ENCODE data around the gene URM1. TPM values are rescaled to one million over a fixed set of nuclear protein-coding genes. Genes with fewer than 3 reads are reported as not detected.

Gene URM1
- total RNA-seq, 4 donors from 2014 or later, result 30.2 to 37.6 (median 34.0) TPM

DNA sequence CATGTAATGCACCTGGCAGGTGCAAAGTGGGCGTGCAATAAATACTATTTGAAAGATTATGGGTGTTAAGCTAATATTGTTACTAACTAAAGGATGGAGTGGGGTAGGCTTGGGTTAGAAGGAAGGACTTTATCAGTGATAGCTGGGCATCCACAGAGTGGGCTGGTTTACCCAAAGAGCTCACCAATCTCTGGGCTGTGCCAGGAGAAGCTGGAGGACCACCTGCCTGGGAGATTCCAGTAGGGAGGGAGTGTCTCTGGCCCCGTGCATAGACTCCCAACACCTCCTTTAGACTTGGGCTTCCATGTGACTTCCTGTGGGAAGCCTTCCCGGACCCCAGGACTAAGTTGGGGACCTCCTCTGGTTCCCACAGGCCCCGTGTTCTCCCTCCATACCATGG lies 5.6 kb upstream of the URM1 start:
- no peak for TF ChIP-seq POLR2AphosphoS5 (IDR thresholded peaks at IDR 0.05)
- Histone ChIP-seq H3K4me3 (peak overlapping the region; percentile 37), H3K4me1 (peaks cover 33% of the 10 kb centered on the region), H3K36me3 (peaks cover under 1% of the 10 kb centered on the region), H3K27me3 (no peaks in the 10 kb centered on the region), H3K9me3 (no peaks in the 10 kb centered on the region), H3K27ac (no peak overlapping the region)
- DNase-seq (ENCODE audit: low spot score in 2 of 2), result no peak
- 81% methylated on average over 2 of the region's 4 CpGs for WGBS

GRCh38 chr9:128369024-128369706 lies 2.0 kb upstream of the URM1 start:
- no peak overlapping the region for H3K4me3 ChIP-seq
- H3K9me3 ChIP-seq, result no peaks in the 10 kb centered on the region
- H3K4me1 ChIP-seq, result peaks cover 44% of the 10 kb centered on the region
- H3K36me3 ChIP-seq, result peaks cover 2% of the 10 kb centered on the region
- no peak for DNase-seq (ENCODE audit: low spot score in 2 of 2)
- 89% methylated on average over 9 of the region's 9 CpGs for WGBS
- no peak for TF ChIP-seq EP300 (IDR thresholded peaks at IDR 0.05)
- no peak for TF ChIP-seq POLR2AphosphoS5 (IDR thresholded peaks at IDR 0.05)
- TF ChIP-seq CTCF (IDR thresholded peaks at IDR 0.05), result no peak
- TF ChIP-seq POLR2A (IDR thresholded peaks at IDR 0.05), result no peak
- H3K27ac ChIP-seq, result no peak overlapping the region
- no peaks in the 10 kb centered on the region for H3K27me3 ChIP-seq

DNA sequence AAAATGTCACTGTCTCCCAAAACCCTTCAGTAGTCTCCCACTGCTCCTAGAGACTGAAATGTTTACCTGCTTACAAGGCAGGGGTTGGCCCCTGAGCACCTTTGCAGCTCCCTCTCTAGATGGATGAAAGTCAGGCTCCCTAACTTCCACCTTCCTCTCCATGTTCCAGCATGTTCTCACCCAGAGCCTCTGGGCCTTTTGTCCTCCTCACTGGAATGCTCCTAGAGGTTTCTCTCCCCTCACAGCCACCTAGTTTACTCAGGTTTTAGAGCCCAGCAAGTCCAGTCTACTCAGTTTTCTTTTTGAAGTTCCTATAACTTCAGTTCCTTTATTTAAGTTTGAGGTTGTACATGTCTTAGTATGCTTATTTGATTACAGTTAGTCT lies 815 bp upstream of the URM1 start:
- TF ChIP-seq POLR2A (IDR thresholded peaks at IDR 0.05) (no peak), EP300 (IDR thresholded peaks at IDR 0.05) (no peak), POLR2AphosphoS5 (IDR thresholded peaks at IDR 0.05) (no peak), CTCF (IDR thresholded peaks at IDR 0.05) (no peak)
- no peaks in the 10 kb centered on the region for H3K27me3 ChIP-seq
- peak overlapping the region; percentile 62 for H3K4me3 ChIP-seq
- no peaks in the 10 kb centered on the region for H3K9me3 ChIP-seq
- H3K4me1 ChIP-seq, result peaks cover 35% of the 10 kb centered on the region
- DNase-seq (ENCODE audit: low spot score in 2 of 2), result no peak
- peaks cover 14% of the 10 kb centered on the region for H3K36me3 ChIP-seq
- H3K27ac ChIP-seq, result peak overlapping the region; percentile 92

DNA sequence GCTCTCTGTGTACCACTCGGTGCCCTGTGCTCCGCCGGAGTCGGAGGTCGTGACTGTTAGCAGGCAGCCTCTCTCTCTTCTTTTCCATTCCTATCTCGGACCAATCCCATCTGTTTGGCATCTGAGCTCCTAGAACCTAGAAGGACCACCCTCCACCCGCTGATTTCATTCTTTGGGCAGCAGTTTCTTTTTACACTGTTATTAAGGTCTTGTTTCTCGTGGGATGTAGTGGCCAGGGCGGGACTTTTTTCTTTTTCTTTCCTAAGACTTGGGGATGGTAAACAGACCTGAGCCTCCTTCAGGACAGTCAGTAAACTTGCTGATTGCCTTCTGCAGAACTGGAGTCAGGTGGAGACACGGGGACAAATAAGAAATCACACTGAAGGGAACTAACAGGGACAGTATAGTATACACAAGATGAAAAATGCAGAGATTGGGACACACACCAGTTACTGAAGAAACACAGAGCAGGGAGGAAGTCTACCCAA lies 500 bp downstream of the URM1 start:
- 0% methylated on average over 10 of the region's 10 CpGs for WGBS
- DNase-seq (ENCODE audit: low spot score in 2 of 2), result no peak
- no peaks in the 10 kb centered on the region for H3K9me3 ChIP-seq
- no peaks in the 10 kb centered on the region for H3K27me3 ChIP-seq
- TF ChIP-seq POLR2AphosphoS5 (IDR thresholded peaks at IDR 0.05) (no peak), CTCF (IDR thresholded peaks at IDR 0.05) (no peak), EP300 (IDR thresholded peaks at IDR 0.05) (no peak), POLR2A (IDR thresholded peaks at IDR 0.05) (no peak)
- H3K4me3 ChIP-seq, result peak overlapping the region; percentile 62
- H3K4me1 ChIP-seq, result peaks cover 34% of the 10 kb centered on the region
- peaks cover 21% of the 10 kb centered on the region for H3K36me3 ChIP-seq
- H3K27ac ChIP-seq, result peak overlapping the region; percentile 92

DNA sequence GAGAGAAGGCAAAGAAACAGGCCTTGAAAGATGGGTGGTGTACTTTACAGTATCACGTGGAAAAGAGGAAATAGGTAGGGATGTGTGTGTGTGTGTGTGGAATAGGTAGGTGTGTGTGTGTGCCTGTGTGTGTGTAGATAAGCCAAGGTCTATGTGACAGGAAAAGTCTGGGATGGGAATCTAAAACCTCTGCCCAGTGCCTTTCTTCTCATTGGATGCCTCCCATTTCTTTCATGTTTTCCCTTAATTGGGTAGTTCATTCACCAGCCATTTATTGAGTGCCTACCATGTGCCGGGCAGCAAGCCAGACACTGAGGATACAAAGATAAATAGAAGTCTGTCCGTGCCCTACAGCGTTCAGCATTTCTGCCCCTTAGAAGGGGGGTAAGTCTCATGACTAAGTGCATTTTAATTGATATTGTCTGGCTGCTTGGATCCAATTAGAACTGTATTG lies 1.0 kb downstream of the URM1 start:
- Histone ChIP-seq H3K4me1 (peaks cover 34% of the 10 kb centered on the region), H3K27ac (peak overlapping the region; percentile 92)
- 24% methylated on average over 4 of the region's 4 CpGs for WGBS

More for the DNA sequence above, 1.0 kb downstream of the URM1 start:
- DNase-seq (ENCODE audit: low spot score in 2 of 2), result no peak
- H3K27me3 ChIP-seq, result no peaks in the 10 kb centered on the region
- peaks cover 21% of the 10 kb centered on the region for H3K36me3 ChIP-seq
- no peak for TF ChIP-seq POLR2A (IDR thresholded peaks at IDR 0.05)
- no peak for TF ChIP-seq EP300 (IDR thresholded peaks at IDR 0.05)
- no peak for TF ChIP-seq POLR2AphosphoS5 (IDR thresholded peaks at IDR 0.05)
- no peak for TF ChIP-seq CTCF (IDR thresholded peaks at IDR 0.05)
- H3K9me3 ChIP-seq, result no peaks in the 10 kb centered on the region
- peak overlapping the region; percentile 62 for H3K4me3 ChIP-seq
